NT2/D1 (cell line): ENCODE results near the gene LRRC40.
"Not testable (repeated sequence)": the region's sequence is repeated elsewhere in the genome, so short reads cannot be mapped to it uniquely, and the experiment has no call there.

Experiments used
- DNase-seq: peaks from one replicate; pipeline ENCODE4 v3.0.0-alpha.2; 2011; ENCODE audit warnings: low read depth, low spot score
- H3K27me3 ChIP-seq: 2 replicates; pipeline ENCODE4 v1.6.0; 2011; ENCODE audit warnings: mild to moderate bottlenecking; ENCODE audit not compliant: insufficient read length, insufficient read depth
- H3K36me3 ChIP-seq: 2 replicates; pipeline ENCODE4 v1.6.1; 2011; ENCODE audit warnings: mild to moderate bottlenecking, low read length, mixed read lengths; ENCODE audit not compliant: insufficient read depth, insufficient read length
- H3K4me1 ChIP-seq: 2 replicates; pipeline ENCODE4 v1.5.1; 2011; ENCODE audit not compliant: insufficient read depth, insufficient read length
- H3K4me3 ChIP-seq: 2 replicates; pipeline ENCODE4 v1.5.1; 2011; ENCODE audit warnings: low read depth; ENCODE audit not compliant: insufficient read length
- H3K9ac ChIP-seq: 2 replicates; pipeline ENCODE4 v1.6.0; 2011; ENCODE audit warnings: low read depth; ENCODE audit not compliant: insufficient read length
- H3K9me3 ChIP-seq: 2 replicates; pipeline ENCODE4 v1.5.1; 2011; ENCODE audit warnings: mild to moderate bottlenecking, low read length; ENCODE audit not compliant: insufficient read depth
- SUZ12 ChIP-seq: IDR thresholded peaks from 2 replicates; pipeline ENCODE4 v1.6.1; 2011; ENCODE audit not compliant: insufficient read length, insufficient read depth; ENCODE audit errors: extremely low read depth
- YY1 ChIP-seq: IDR thresholded peaks from 2 replicates; pipeline ENCODE4 v1.6.1; 2011; ENCODE audit not compliant: insufficient read length, insufficient read depth
- ZNF274 ChIP-seq: IDR thresholded peaks from 2 replicates; pipeline ENCODE4 v1.6.1; 2011; ENCODE audit warnings: mild to moderate bottlenecking, low read depth, low read length

Gene LRRC40

GRCh38 chr1:70210820-70211219, 5.4 kb upstream of the LRRC40 start:
- no peak overlapping the region for H3K4me3 ChIP-seq

GRCh38 chr1:70208292-70208691, 2.9 kb upstream of the LRRC40 start:
- H3K36me3 ChIP-seq, result peaks cover 50% of the 10 kb centered on the region
- H3K4me1 ChIP-seq, result no peaks in the 10 kb centered on the region
- TF ChIP-seq YY1 (no peak), SUZ12 (no peak), ZNF274 (no peak)
- no peaks in the 10 kb centered on the region for H3K9me3 ChIP-seq
- DNase-seq, result no peak
- no peak overlapping the region for H3K9ac ChIP-seq
- H3K4me3 ChIP-seq, result no peak overlapping the region
- H3K27me3 ChIP-seq, result no peaks in the 10 kb centered on the region

More at GRCh38 chr1:70210820-70211219, 5.4 kb upstream of the LRRC40 start:
- no peak for DNase-seq
- Histone ChIP-seq H3K9me3 (no peaks in the 10 kb centered on the region), H3K4me1 (no peaks in the 10 kb centered on the region), H3K9ac (no peak overlapping the region), H3K36me3 (peaks cover 60% of the 10 kb centered on the region), H3K27me3 (no peaks in the 10 kb centered on the region)
- TF ChIP-seq SUZ12, result no peak

GRCh38 chr1:70207492-70207891, 2.1 kb upstream of the LRRC40 start:
- Histone ChIP-seq H3K36me3 (peaks cover 46% of the 10 kb centered on the region), H3K9me3 (no peaks in the 10 kb centered on the region), H3K9ac (no peak overlapping the region), H3K27me3 (no peaks in the 10 kb centered on the region), H3K4me1 (no peaks in the 10 kb centered on the region), H3K4me3 (no peak overlapping the region)
- no peak for DNase-seq
- TF ChIP-seq ZNF274 (no peak), SUZ12 (no peak), YY1 (no peak)

- not testable (repeated sequence) for H3K9me3 ChIP-seq, H3K27me3 ChIP-seq, DNase-seq, H3K4me1 ChIP-seq
- peak overlapping the region; percentile 94 for H3K4me3 ChIP-seq
- H3K36me3 ChIP-seq, result peaks cover 44% of the 10 kb centered on the region
- peak overlapping the region; percentile 94 for H3K9ac ChIP-seq
Observed at GRCh38 chr1:70206833-70207232, 1.5 kb upstream of the LRRC40 start.

- no peaks in the 10 kb centered on the region for H3K27me3 ChIP-seq
- H3K9ac ChIP-seq, result peak overlapping the region; percentile 94
- H3K4me1 ChIP-seq, result no peaks in the 10 kb centered on the region
- DNase-seq, result no peak
- H3K36me3 ChIP-seq, result peaks cover 44% of the 10 kb centered on the region
- no peak for TF ChIP-seq ZNF274
- TF ChIP-seq SUZ12, result no peak
- no peak for TF ChIP-seq YY1
- H3K9me3 ChIP-seq, result no peaks in the 10 kb centered on the region
- H3K4me3 ChIP-seq, result peak overlapping the region; percentile 94
Observed at GRCh38 chr1:70205071-70205433, 327 bp downstream of the LRRC40 start.

- no peak for DNase-seq
- Histone ChIP-seq H3K27me3 (no peaks in the 10 kb centered on the region), H3K36me3 (peaks cover 41% of the 10 kb centered on the region), H3K4me1 (no peaks in the 10 kb centered on the region), H3K4me3 (peak overlapping the region; percentile 94), H3K9ac (peak overlapping the region; percentile 94), H3K9me3 (no peaks in the 10 kb centered on the region)
- TF ChIP-seq ZNF274, result no peak
- no peak for TF ChIP-seq SUZ12
- TF ChIP-seq YY1, result no peak
Observed at GRCh38 chr1:70204600-70204999, 779 bp downstream of the LRRC40 start.

- no peaks in the 10 kb centered on the region for H3K9me3 ChIP-seq
- no peaks in the 10 kb centered on the region for H3K27me3 ChIP-seq
- no peak for DNase-seq
- peak overlapping the region; percentile 94 for H3K4me3 ChIP-seq
- no peaks in the 10 kb centered on the region for H3K4me1 ChIP-seq
- TF ChIP-seq ZNF274 (no peak), SUZ12 (no peak), YY1 (no peak)
- peak overlapping the region; percentile 4 for H3K9ac ChIP-seq
- H3K36me3 ChIP-seq, result peaks cover 37% of the 10 kb centered on the region
Observed at GRCh38 chr1:70204139-70204538, 1.2 kb downstream of the LRRC40 start.

- no peak for DNase-seq
- H3K9ac ChIP-seq, result no peak overlapping the region
- no peak overlapping the region for H3K4me3 ChIP-seq
- H3K4me1 ChIP-seq, result no peaks in the 10 kb centered on the region
- no peaks in the 10 kb centered on the region for H3K9me3 ChIP-seq
- H3K36me3 ChIP-seq, result peaks cover 20% of the 10 kb centered on the region
- TF ChIP-seq SUZ12 (no peak), YY1 (no peak), ZNF274 (no peak)
- H3K27me3 ChIP-seq, result no peaks in the 10 kb centered on the region
Observed at GRCh38 chr1:70202173-70202758, 3.1 kb downstream of the LRRC40 start.
